ENCODE data around the gene ASB4. TPM values are rescaled to one million over a fixed set of nuclear protein-coding genes. Genes with fewer than 3 reads are reported as not detected.

Gene ASB4
- total RNA-seq, 1 donor from 2014 or later = 0.31 TPM

GRCh38 chr7:95537468-95537867, 51.7 kb downstream of the ASB4 start:
- Mint-ChIP-seq H3K27me3 (peaks cover 5% of the 10 kb centered on the region), H3K27ac (no peak overlapping the region), H3K9me3 (no peaks in the 10 kb centered on the region), H3K4me1 (ENCODE audit: unreplicated experiment) (no peaks in the 10 kb centered on the region), H3K36me3 (no peaks in the 10 kb centered on the region), H3K4me3 (no peak overlapping the region)
- TF ChIP-seq, protein P1, sequence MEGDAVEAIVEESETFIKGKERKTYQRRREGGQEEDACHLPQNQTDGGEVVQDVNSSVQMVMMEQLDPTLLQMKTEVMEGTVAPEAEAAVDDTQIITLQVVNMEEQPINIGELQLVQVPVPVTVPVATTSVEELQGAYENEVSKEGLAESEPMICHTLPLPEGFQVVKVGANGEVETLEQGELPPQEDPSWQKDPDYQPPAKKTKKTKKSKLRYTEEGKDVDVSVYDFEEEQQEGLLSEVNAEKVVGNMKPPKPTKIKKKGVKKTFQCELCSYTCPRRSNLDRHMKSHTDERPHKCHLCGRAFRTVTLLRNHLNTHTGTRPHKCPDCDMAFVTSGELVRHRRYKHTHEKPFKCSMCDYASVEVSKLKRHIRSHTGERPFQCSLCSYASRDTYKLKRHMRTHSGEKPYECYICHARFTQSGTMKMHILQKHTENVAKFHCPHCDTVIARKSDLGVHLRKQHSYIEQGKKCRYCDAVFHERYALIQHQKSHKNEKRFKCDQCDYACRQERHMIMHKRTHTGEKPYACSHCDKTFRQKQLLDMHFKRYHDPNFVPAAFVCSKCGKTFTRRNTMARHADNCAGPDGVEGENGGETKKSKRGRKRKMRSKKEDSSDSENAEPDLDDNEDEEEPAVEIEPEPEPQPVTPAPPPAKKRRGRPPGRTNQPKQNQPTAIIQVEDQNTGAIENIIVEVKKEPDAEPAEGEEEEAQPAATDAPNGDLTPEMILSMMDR (conservative IDR thresholded peaks at IDR 0.05) = no peak
- no peak for DNase-seq (ENCODE audit: extremely low spot score, unreplicated experiment)

DNA sequence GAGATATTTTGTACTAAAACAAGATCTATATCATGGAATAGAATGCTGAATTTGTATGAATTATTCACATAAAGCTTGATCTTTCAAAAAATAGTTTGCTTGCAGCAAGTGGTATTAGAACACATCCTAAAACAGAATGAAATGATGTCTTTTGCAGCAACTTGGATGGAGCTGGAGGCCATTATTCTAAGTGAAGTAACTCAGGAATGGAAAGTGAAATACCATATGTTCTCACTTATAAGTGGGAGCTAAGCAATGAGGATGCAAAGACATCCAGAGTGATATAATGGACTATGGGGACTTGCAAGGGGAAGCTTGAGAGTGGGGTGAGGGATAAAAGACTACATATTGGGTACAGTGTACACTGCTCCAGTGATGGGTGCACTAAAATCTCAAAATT, 53.7 kb downstream of the ASB4 start:
- no peak for DNase-seq (ENCODE audit: extremely low spot score, unreplicated experiment)
- H3K27me3 Mint-ChIP-seq = peaks cover 5% of the 10 kb centered on the region
- no peaks in the 10 kb centered on the region for H3K9me3 Mint-ChIP-seq
- H3K36me3 Mint-ChIP-seq = no peaks in the 10 kb centered on the region
- no peak overlapping the region for H3K27ac Mint-ChIP-seq
- TF ChIP-seq, protein P1 (conservative IDR thresholded peaks at IDR 0.05) = no peak
- no peaks in the 10 kb centered on the region for H3K4me1 Mint-ChIP-seq (ENCODE audit: unreplicated experiment)
- H3K4me3 Mint-ChIP-seq = no peak overlapping the region

DNA sequence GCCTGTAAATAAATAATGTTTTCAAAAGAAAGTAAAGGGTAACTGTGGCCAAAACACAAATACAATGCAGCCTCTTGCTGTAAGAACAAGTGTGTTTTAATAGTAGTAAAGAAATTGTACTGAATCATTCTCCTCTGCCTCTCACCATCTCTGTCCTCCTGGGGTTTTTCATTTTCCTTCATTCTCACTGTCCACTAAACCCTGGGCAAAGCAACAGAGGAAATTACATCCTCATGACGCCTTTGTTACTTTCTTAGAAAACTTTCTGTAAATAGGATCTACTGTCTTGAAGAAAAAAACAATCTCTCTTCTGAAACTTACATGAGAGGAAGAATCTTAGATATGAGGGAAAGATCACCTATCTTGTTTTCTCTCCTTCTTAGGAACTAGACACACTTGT, 54.6 kb downstream of the ASB4 start:
- Mint-ChIP-seq H3K4me3 (no peak overlapping the region), H3K9me3 (no peaks in the 10 kb centered on the region), H3K36me3 (no peaks in the 10 kb centered on the region), H3K4me1 (ENCODE audit: unreplicated experiment) (peaks cover 2% of the 10 kb centered on the region), H3K27ac (no peak overlapping the region), H3K27me3 (peaks cover 5% of the 10 kb centered on the region)
- TF ChIP-seq, protein P1 (conservative IDR thresholded peaks at IDR 0.05) = no peak
- DNase-seq (ENCODE audit: extremely low spot score, unreplicated experiment) = no peak

DNA sequence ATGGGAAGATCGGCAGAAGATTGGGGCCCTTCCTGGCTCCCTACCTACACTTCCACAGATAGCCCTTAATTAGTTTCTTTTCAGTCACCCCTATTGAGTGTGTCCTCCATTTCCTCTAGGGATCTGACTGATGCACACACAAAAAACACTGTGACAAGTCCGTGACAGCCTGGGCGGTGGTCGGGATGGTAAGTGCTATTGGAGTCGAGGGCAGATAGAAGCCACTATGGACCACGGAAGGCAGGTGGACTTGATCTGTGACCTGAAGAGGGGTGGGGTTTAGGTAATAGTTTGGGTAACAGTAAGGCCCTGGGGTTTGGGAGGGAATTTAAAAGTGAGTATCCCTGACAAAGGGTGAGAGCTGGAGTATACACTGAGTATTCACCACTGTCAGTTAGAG, 57.6 kb downstream of the ASB4 start:
- TF ChIP-seq, protein P1 (conservative IDR thresholded peaks at IDR 0.05) = no peak
- Mint-ChIP-seq H3K4me3 (no peak overlapping the region), H3K36me3 (no peaks in the 10 kb centered on the region), H3K4me1 (ENCODE audit: unreplicated experiment) (peaks cover 14% of the 10 kb centered on the region), H3K27me3 (no peaks in the 10 kb centered on the region), H3K9me3 (no peaks in the 10 kb centered on the region), H3K27ac (no peak overlapping the region)
- DNase-seq (ENCODE audit: extremely low spot score, unreplicated experiment) = no peak

- TF ChIP-seq, protein P1 (conservative IDR thresholded peaks at IDR 0.05) = no peak
- peaks cover 15% of the 10 kb centered on the region for H3K4me1 Mint-ChIP-seq (ENCODE audit: unreplicated experiment)
- no peaks in the 10 kb centered on the region for H3K9me3 Mint-ChIP-seq
- no peak overlapping the region for H3K27ac Mint-ChIP-seq
- DNase-seq (ENCODE audit: extremely low spot score, unreplicated experiment) = no peak
- no peaks in the 10 kb centered on the region for H3K36me3 Mint-ChIP-seq
- H3K4me3 Mint-ChIP-seq = no peak overlapping the region
- no peaks in the 10 kb centered on the region for H3K27me3 Mint-ChIP-seq
Measured at GRCh38 chr7:95544171-95544570, 58.4 kb downstream of the ASB4 start.

- TF ChIP-seq, protein P1 (conservative IDR thresholded peaks at IDR 0.05) = peak; percentile 66
- no peak for DNase-seq (ENCODE audit: extremely low spot score, unreplicated experiment)
- H3K36me3 Mint-ChIP-seq = no peaks in the 10 kb centered on the region
- peaks cover 20% of the 10 kb centered on the region for H3K4me1 Mint-ChIP-seq (ENCODE audit: unreplicated experiment)
- H3K9me3 Mint-ChIP-seq = no peaks in the 10 kb centered on the region
- no peak overlapping the region for H3K4me3 Mint-ChIP-seq
- H3K27ac Mint-ChIP-seq = peak overlapping the region; percentile 6
- no peaks in the 10 kb centered on the region for H3K27me3 Mint-ChIP-seq
Measured at GRCh38 chr7:95545007-95545615, 59.4 kb downstream of the ASB4 start.
